ENCODE data around the gene GALR3. TPM values are rescaled to one million over a fixed set of nuclear protein-coding genes. Genes with fewer than 3 reads are reported as not detected.
A peak's percentile ranks its signal among the peaks of the same experiment; 100 is the strongest.

The GALR3 gene
- total RNA-seq, 4 donors from 2014 or later: not detected

- 82 to 86% methylated on average over 10 of the region's 10 CpGs for WGBS, 2 donors
- H3K4me3 ChIP-seq (ENCODE audit: low read depth, poor library complexity, severe bottlenecking): no peak overlapping the region
- TF ChIP-seq CTCF (IDR thresholded peaks at IDR 0.05) (no peak), POLR2A (IDR thresholded peaks at IDR 0.05) (no peak)
- no peak for DNase-seq (ENCODE audit: low spot score in 2 of 2)
- intact Hi-C loops (cut with DNase I; ENCODE audit: low total_unique reads): no loop called here
These were observed 44.7 kb upstream of the GALR3 start for GRCh38 chr22:37778370-37779009.

- intact Hi-C loops (cut with DNase I; ENCODE audit: low total_unique reads): no loop called here
- WGBS, 2 donors: 37 to 38% methylated on average over 13 of the region's 13 CpGs
- TF ChIP-seq POLR2A (IDR thresholded peaks at IDR 0.05) (no peak), CTCF (IDR thresholded peaks at IDR 0.05) (no peak)
- H3K4me3 ChIP-seq (ENCODE audit: low read depth, poor library complexity, severe bottlenecking): no peak overlapping the region
- DNase-seq (ENCODE audit: low spot score in 2 of 2): peak in 1 of 2 donors; percentile 90
These were observed 41.6 kb upstream of the GALR3 start for GRCh38 chr22:37781434-37782059.

- WGBS, 2 donors: 55 to 76% methylated on average over 18 of the region's 18 CpGs
- no peak for TF ChIP-seq CTCF (IDR thresholded peaks at IDR 0.05)
- no peak for TF ChIP-seq POLR2A (IDR thresholded peaks at IDR 0.05)
- no peak for DNase-seq (ENCODE audit: low spot score in 2 of 2)
- H3K4me3 ChIP-seq (ENCODE audit: low read depth, poor library complexity, severe bottlenecking): no peak overlapping the region
- intact Hi-C loops (cut with DNase I; ENCODE audit: low total_unique reads): no loop called here
These were observed 40.6 kb upstream of the GALR3 start for GRCh38 chr22:37782340-37783168.

GRCh38 chr22:37784829-37785495, 38.2 kb upstream of the GALR3 start:
- no peak for DNase-seq (ENCODE audit: low spot score in 2 of 2)
- intact Hi-C loops (cut with DNase I; ENCODE audit: low total_unique reads): no loop called here
- 43 to 56% methylated on average over 11 of the region's 11 CpGs for WGBS, 2 donors
- H3K4me3 ChIP-seq (ENCODE audit: low read depth, poor library complexity, severe bottlenecking): no peak overlapping the region
- TF ChIP-seq CTCF (IDR thresholded peaks at IDR 0.05): no peak
- TF ChIP-seq POLR2A (IDR thresholded peaks at IDR 0.05): no peak

- WGBS, 2 donors: 57 to 65% methylated on average over 2 of the region's 2 CpGs
- intact Hi-C loops (cut with DNase I; ENCODE audit: low total_unique reads): loop anchor here (10.0 kb wide), 1 partner anchor 145 kb away; no protein-coding TSS in a partner anchor
- no peak overlapping the region for H3K4me3 ChIP-seq (ENCODE audit: low read depth, poor library complexity, severe bottlenecking)
- TF ChIP-seq POLR2A (IDR thresholded peaks at IDR 0.05): no peak
- TF ChIP-seq CTCF (IDR thresholded peaks at IDR 0.05): no peak
- no peak for DNase-seq (ENCODE audit: low spot score in 2 of 2)
These were observed 32.9 kb upstream of the GALR3 start for GRCh38 chr22:37790234-37790633.
